ENCODE data around the gene IZUMO4.
"Not testable (repeated sequence)": the region's sequence is repeated elsewhere in the genome, so short reads cannot be mapped to it uniquely, and the experiment has no call there.

IZUMO4 gene

DNA sequence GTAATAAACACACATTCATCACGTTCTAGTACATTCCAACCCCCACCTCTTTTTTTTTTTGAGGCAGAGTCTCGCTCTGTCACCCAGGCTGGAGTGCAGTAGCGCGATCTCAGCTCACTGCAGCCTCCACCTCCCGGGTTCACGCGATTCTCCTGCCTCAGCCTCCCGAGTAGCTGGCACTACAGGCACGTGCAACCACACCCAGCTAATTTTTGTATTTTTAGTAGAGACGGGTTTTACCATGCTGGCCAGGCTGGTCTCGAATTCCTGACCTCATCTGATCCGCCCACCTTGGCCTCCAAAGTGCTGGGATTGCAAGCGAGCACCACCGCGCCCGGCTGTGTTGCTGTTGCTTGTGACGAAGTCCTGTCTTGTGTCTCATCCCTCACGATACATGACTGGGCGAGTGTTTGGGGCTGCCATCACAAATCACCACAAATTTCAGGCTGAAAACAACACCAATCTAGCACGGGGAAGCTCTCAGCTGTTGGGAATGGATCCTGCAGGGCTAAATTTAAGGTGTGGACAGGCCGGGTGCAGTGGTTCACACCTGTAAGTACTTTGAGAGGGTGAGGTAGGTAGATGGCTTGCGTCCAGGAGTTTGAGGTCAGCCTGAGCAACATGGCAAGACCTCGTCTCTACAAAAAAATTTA lies 16.3 kb upstream of the IZUMO4 start:
- peaks cover 53 to 55% of the 10 kb centered on the region in 2 experiments for H3K4me1 ChIP-seq (ENCODE audit: control insufficient read depth in 1 of 2, insufficient read depth in 1 of 2, low read depth in 1 of 2, low read length in 1 of 2)

GRCh38 chr19:2081873-2082810 lies 14.6 kb upstream of the IZUMO4 start:
- H3K27ac ChIP-seq, result peak overlapping the region; percentile 100
- peak overlapping the region; percentile 98 to 100 for H3K4me3 ChIP-seq (ENCODE audit: low read depth in 1 of 2, low read length in 1 of 2)
- no peaks in the 10 kb centered on the region for H3K27me3 ChIP-seq
- H3K9me3 ChIP-seq, result no peaks in the 10 kb centered on the region
- peaks cover 72% of the 10 kb centered on the region for H3K36me3 ChIP-seq
- H3K4me1 ChIP-seq (ENCODE audit: control insufficient read depth in 1 of 2, insufficient read depth in 1 of 2, low read depth in 1 of 2, low read length in 1 of 2), result peaks cover 66 to 70% of the 10 kb centered on the region in 2 experiments
- peak; percentile 69 for TF ChIP-seq CTCF (IDR thresholded peaks at IDR 0.05)

More for the DNA sequence above, 16.3 kb upstream of the IZUMO4 start:
- Histone ChIP-seq H3K27ac (peak overlapping the region; percentile 100), H3K36me3 (peaks cover 88% of the 10 kb centered on the region), H3K9me3 (no peaks in the 10 kb centered on the region), H3K4me3 (ENCODE audit: low read depth in 1 of 2, low read length in 1 of 2) (peak overlapping the region in 1 of 2 experiments; percentile 98), H3K27me3 (no peaks in the 10 kb centered on the region)
- no peak for TF ChIP-seq CTCF (IDR thresholded peaks at IDR 0.05)

DNA sequence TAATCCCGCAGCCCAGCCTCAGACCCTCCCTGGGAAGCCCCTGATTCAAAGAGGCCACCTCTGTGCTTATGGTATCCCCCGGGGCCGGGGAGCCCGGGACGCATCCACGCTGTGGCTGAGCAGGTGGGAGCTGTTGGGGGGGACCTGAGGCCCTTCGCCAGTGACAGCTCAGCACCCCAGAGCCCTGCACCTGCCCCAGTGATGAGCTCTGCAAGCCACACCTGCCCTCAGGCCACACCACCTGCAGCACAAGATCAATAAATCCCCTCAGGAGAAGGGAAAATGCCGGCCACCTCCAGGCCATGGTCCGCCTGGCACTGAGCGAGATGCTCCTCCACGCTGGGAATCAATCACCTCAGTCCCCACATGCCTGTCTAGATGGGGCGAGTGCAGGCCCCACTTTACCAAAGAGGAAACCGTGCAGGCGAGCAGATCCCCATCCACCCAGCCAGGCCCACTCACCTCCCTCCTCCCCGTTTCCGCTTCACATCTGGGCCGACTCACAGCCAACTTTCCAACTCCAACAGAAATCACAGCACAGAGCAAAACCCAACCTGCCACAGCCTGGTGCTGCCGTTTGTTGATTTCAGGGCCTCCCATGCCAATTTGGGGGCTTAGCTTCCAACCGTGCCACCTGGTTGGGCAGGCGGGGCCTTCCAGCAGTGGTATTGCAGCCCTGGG lies 13.4 kb upstream of the IZUMO4 start:
- H3K4me1 ChIP-seq (ENCODE audit: control insufficient read depth in 1 of 2, insufficient read depth in 1 of 2, low read depth in 1 of 2, low read length in 1 of 2), result peaks cover 78 to 82% of the 10 kb centered on the region in 2 experiments

DNA sequence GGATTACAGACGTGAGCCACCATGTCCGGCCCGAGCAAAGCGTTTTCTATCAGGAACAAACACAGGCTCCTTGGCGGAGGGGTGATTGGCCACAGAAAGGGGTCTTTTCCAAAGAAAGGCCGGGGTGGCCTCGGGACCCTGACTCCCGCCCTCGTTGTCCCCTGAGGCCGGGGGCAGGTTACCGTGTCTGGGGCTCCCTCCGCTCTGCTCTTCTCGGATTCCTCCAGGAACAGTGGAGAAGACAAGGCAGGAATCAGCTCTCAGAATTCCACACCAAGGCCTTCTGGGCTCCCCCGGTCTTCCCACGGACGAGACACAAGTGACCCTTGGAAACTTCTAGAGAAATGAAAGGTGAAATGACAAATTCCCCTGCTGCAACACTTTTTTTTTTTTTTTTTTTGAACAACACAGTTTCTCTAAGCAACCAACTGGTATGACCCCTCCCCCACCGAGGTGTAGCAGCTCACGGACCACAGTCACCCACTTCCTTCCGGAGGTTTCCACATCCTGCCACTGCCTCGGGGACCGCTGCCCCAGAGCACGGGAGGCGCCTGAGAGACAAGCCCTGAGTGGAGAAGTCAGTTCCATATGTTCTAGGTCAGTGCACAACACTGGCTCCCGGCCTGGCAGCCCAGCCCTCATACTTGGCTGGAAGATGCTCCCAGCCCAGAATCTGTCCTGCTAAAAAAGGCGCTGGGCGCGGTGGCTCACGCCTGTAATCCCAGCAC lies 11.6 kb upstream of the IZUMO4 start:
- H3K36me3 ChIP-seq, result peaks cover 47% of the 10 kb centered on the region

More for the DNA sequence above, 13.4 kb upstream of the IZUMO4 start:
- peak overlapping the region; percentile 100 for H3K27ac ChIP-seq
- H3K4me3 ChIP-seq (ENCODE audit: low read depth in 1 of 2, low read length in 1 of 2), result peak overlapping the region; percentile 98 to 100
- no peak for TF ChIP-seq CTCF (IDR thresholded peaks at IDR 0.05)
- no peaks in the 10 kb centered on the region for H3K27me3 ChIP-seq
- peaks cover 60% of the 10 kb centered on the region for H3K36me3 ChIP-seq
- no peaks in the 10 kb centered on the region for H3K9me3 ChIP-seq

GRCh38 chr19:2086695-2087620 lies 9.8 kb upstream of the IZUMO4 start:
- Histone ChIP-seq H3K27ac (peak overlapping the region; percentile 100), H3K36me3 (peaks cover 29% of the 10 kb centered on the region), H3K4me1 (ENCODE audit: control insufficient read depth in 1 of 2, insufficient read depth in 1 of 2, low read depth in 1 of 2, low read length in 1 of 2) (peaks cover 82 to 88% of the 10 kb centered on the region in 2 experiments), H3K4me3 (ENCODE audit: low read depth in 1 of 2, low read length in 1 of 2) (peak overlapping the region; percentile 98 to 100)
- not testable (repeated sequence) for H3K27me3 ChIP-seq, H3K9me3 ChIP-seq

More for the DNA sequence above, 11.6 kb upstream of the IZUMO4 start:
- H3K27me3 ChIP-seq, result no peaks in the 10 kb centered on the region
- H3K9me3 ChIP-seq, result no peaks in the 10 kb centered on the region
- peak overlapping the region; percentile 98 to 100 for H3K4me3 ChIP-seq (ENCODE audit: low read depth in 1 of 2, low read length in 1 of 2)
- H3K27ac ChIP-seq, result peak overlapping the region; percentile 100
- no peak for TF ChIP-seq CTCF (IDR thresholded peaks at IDR 0.05)
- H3K4me1 ChIP-seq (ENCODE audit: control insufficient read depth in 1 of 2, insufficient read depth in 1 of 2, low read depth in 1 of 2, low read length in 1 of 2), result peaks cover 83 to 89% of the 10 kb centered on the region in 2 experiments

All from neutrophil (primary cell).